ENCODE data around the gene BTBD18.

- TF ChIP-seq SIN3A (IDR thresholded peaks at IDR 0.05; ENCODE audit: borderline replicate concordance, insufficient read depth, low read length) (no peak), TAF1 (IDR thresholded peaks at IDR 0.05; ENCODE audit: borderline replicate concordance, insufficient read depth, low read length) (no peak)
Measured at GRCh38 chr11:57788703-57789088, 37.1 kb upstream of the BTBD18 start.
